Epithelial cell of proximal tubule (primary cell): ENCODE results near the gene MRPS18B. TPM values are rescaled to one million over a fixed set of nuclear protein-coding genes. Genes with fewer than 3 reads are reported as not detected.
A peak's percentile ranks its signal among the peaks of the same experiment; 100 is the strongest.

Source experiments
- DNase-seq: peaks from one replicate; pipeline ENCODE4 v3.0.0-alpha.2; 2011; ENCODE audit warnings: low read depth
- H3K4me3 ChIP-seq: 2 replicates; pipeline ENCODE4 v1.5.1; 2011; ENCODE audit warnings: low read depth, mild to moderate bottlenecking, low read length
- total RNA-seq: library from RNA; depleted of rRNA; stranded (reverse); fragments of >200 nt; gene quantifications from 2 replicates; pipeline ENCODE4 v1.2.3, GENCODE V29; 2015
- TF ChIP-seq, protein P1 (sequence below): conservative IDR thresholded peaks from 2 replicates; pipeline ENCODE4 v1.5.1; 2012; ENCODE audit warnings: low read depth, mild to moderate bottlenecking, low read length

MRPS18B gene
- total RNA-seq, 1 donor from 2014 or later, result 65.8 TPM

DNA sequence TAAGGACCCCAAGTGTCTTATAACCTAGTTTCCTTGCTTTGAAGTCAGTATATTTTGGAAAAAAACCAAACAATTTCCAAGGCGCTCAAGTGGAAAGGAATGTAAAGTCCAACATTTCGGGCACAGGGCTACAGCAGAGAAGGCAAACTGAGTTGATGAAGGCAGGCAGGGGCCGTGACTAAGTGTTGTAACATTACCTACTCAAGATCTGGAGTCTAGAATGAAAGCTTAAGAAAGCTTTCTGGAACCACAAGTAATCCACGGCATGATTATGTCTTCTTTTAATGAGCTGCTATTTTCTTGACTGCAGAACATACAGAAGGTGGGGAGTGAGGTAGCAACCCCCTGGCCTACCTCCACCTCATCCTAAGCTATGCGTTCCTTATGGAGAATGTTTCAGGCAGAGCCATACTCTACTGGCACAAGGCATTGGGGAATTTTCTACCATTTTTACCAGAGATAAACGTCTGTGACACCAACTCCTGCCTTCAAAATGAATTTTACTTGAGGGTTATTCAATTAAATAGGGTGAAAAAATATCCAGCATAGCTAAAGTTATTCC lies 4.9 kb upstream of the MRPS18B start:
- H3K4me3 ChIP-seq, result no peak overlapping the region
- TF ChIP-seq, protein P1, sequence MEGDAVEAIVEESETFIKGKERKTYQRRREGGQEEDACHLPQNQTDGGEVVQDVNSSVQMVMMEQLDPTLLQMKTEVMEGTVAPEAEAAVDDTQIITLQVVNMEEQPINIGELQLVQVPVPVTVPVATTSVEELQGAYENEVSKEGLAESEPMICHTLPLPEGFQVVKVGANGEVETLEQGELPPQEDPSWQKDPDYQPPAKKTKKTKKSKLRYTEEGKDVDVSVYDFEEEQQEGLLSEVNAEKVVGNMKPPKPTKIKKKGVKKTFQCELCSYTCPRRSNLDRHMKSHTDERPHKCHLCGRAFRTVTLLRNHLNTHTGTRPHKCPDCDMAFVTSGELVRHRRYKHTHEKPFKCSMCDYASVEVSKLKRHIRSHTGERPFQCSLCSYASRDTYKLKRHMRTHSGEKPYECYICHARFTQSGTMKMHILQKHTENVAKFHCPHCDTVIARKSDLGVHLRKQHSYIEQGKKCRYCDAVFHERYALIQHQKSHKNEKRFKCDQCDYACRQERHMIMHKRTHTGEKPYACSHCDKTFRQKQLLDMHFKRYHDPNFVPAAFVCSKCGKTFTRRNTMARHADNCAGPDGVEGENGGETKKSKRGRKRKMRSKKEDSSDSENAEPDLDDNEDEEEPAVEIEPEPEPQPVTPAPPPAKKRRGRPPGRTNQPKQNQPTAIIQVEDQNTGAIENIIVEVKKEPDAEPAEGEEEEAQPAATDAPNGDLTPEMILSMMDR, result no peak
- DNase-seq, result no peak

DNA sequence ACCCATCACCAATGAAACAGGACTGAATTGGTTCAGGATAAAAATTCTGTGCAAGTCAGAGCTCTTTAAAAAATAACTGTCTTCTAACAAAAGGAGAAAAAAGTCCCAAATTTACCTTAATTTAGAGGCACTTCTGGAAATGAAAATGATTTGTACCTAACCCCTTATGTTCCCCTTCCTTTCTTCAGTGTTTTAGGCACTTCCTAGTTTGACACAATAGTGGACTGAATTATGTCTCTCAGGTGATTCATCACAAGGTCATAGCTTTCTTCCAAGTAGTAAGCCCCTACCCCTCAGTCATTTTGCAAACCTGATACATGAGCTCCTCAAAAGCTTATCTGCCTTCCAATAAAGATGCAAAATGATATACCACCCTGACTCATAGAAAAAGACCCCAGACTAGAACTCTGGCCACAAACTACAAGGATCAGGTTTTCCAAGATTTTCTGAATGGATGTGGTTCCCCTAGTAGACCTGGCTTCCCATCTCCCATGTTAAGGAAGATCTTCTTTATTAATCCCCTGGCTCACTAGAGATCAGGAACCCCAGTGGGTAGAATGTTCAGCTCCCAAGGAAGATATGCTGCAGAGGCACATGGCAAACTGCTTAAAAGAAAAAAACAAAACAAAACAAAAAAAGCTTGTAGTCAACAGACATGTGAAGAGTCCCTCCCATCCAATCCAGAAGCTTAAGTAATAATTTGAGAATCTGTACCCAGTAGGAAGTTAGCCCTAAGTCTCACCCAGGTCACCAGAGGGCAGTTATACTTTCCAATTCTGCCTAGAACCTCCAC lies 4.2 kb upstream of the MRPS18B start:
- no peak overlapping the region for H3K4me3 ChIP-seq
- TF ChIP-seq, protein P1, result no peak
- DNase-seq, result no peak

DNA sequence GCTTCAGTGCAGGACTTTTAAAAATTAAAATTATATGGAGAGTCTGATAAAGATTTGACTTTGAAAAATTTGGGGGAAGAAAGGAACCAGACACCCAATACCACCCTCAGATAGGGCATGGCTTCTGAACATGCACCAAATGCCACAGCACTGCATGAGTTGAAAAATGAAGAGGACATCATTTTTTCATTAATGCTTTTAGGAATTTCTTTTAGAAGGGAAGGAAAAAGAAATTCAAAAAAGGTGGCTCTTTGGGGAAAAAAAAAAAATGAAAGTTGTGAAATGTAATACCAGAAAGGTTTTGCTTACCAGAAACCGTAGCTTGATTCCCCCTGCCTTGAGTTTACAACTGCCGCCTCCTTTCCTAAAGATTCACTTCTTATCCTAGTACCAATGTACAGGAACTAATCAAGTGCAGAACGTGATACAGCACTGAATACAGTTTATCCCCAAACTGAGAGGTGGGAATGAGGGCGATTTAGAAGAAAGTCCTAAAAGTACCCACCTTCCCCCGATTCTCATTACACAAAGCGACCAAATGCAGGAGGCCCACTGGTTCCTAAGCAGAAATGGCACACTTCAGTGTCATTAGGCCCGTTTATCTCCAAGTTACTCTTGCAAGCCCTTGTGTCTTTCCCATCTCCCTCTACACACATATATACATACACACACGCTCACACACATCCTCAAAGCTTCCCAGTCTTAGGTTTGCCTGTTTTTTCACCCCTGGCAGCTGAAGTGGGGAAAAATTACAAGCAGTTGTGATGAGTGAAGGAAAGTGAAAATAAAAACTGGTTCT lies 3.4 kb upstream of the MRPS18B start:
- DNase-seq, result no peak
- TF ChIP-seq, protein P1, result no peak
- peak overlapping the region; percentile 35 for H3K4me3 ChIP-seq

DNA sequence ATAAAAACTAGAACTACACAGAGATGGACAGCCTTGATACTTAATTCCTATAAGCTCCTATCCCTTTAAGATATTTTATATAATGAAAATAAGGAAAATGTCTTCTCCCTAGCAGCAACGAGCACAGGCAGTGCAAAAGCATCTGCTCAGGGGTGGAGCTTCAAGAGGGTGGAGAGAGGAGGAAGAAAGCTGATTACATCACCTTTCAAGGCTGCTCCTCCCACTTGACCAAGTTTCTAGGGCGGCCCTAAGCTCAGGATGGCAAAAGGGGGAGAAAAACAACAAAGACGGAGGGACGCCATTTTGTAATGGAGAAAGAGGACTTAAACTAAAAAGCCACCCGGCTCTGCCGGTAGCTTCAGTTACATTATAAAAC lies 2.8 kb upstream of the MRPS18B start:
- peak overlapping the region; percentile 67 for H3K4me3 ChIP-seq
- DNase-seq, result peak; percentile 84
- TF ChIP-seq, protein P1, result no peak

DNA sequence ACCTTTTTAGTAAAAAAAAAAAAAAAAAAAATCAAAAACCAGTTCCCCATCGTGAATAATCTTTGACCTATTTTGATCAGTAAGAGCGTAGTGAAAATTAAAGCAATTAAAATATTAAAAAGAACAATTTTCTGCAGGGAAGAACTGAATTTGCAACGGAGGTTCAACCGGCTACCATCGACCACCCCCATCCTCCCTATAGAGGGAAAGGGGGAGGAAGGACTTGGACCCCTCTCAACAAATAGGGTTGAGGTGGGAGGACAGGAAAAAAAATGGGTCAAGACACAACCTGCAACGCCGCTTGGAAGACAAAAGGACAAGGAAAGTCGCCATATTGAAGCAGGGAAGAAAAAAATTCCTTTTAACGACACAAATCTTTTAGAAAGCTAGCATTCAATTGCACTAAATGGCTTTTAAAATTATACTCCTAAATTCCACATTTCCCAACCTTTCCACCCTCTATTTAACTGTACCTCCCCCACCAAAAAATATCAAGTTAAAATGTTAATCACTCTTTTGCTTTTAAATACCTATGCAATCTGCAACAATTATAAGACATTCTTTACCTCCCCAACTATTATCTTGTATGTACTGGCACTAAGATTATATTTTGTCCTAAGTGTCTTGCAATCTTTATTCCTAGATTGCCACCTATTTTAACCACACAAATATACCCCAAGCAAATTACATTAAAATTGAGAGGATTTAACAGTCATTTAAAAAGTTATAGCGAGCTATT lies 2.3 kb upstream of the MRPS18B start:
- H3K4me3 ChIP-seq, result peak overlapping the region; percentile 67
- no peak for DNase-seq
- TF ChIP-seq, protein P1, result no peak

DNA sequence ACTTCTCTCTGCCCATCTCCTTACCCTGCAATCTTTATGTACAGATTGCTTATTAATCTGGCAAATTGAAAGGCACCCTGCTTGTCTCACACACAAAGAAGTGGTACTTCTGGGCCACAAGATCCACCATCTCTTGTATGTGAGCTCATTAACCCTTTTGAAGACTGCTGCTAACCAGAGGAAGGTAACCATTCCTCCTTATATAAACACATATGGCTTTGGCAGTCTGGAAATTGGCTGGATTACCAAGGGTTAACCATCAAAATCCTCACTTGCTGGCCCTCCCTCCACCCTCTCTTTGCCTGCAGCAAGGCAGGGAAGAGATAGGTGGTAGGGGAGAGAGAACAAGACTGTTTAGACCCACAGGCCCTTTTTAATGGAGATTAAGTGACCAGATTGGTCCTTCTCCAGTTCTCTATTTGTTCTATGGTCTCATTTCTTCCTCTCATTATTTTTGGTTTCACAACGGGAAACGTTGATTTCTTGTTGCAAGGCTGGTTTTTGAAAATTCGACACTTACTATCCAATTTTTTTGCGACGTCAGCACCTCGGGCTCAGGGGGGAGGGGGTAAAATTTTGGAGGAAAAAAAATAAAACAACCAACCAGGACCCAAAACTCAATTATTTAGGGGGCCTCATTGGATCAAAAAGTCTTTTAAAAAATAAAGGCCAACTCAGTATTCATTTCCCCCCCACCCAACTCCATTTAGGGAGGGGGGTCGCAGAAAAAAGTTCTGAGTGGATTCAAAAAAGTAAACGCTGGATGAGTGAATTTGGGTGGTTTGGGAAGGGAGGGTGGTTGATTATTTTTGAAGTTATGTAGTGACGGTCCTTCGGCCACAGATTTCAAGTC lies 1.5 kb upstream of the MRPS18B start:
- no peak for DNase-seq
- TF ChIP-seq, protein P1, result no peak
- H3K4me3 ChIP-seq, result peak overlapping the region; percentile 67
